ENCODE results near the gene ZSCAN30.

DNA sequence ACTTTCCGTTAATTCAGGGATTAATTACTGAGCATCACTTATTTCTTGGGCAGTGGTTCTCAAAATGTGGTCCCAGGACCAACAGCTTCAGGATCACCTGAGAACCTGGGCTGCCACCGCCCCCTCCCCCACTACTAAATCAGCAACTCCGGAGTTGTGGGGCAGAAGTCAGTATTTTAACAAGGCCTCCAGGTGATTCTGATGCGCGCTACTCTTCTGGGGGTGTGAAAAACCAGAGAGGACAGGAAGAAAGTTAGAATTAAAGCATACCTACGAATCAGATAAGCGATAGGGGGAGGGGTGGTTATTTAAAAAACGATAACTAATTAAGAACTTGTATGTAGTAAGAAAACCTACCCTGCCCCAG lies 319 bp downstream of the ZSCAN30 start:
- TF ChIP-seq, protein P1, sequence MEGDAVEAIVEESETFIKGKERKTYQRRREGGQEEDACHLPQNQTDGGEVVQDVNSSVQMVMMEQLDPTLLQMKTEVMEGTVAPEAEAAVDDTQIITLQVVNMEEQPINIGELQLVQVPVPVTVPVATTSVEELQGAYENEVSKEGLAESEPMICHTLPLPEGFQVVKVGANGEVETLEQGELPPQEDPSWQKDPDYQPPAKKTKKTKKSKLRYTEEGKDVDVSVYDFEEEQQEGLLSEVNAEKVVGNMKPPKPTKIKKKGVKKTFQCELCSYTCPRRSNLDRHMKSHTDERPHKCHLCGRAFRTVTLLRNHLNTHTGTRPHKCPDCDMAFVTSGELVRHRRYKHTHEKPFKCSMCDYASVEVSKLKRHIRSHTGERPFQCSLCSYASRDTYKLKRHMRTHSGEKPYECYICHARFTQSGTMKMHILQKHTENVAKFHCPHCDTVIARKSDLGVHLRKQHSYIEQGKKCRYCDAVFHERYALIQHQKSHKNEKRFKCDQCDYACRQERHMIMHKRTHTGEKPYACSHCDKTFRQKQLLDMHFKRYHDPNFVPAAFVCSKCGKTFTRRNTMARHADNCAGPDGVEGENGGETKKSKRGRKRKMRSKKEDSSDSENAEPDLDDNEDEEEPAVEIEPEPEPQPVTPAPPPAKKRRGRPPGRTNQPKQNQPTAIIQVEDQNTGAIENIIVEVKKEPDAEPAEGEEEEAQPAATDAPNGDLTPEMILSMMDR (IDR thresholded peaks at IDR 0.05; ENCODE audit: low read depth, low read length), result no peak
- TF ChIP-seq POLR2A (IDR thresholded peaks at IDR 0.05; ENCODE audit: extremely low read depth, insufficient read length), result no peak
